ENCODE measurements around the gene CCDC137.

- TF ChIP-seq, protein P1, sequence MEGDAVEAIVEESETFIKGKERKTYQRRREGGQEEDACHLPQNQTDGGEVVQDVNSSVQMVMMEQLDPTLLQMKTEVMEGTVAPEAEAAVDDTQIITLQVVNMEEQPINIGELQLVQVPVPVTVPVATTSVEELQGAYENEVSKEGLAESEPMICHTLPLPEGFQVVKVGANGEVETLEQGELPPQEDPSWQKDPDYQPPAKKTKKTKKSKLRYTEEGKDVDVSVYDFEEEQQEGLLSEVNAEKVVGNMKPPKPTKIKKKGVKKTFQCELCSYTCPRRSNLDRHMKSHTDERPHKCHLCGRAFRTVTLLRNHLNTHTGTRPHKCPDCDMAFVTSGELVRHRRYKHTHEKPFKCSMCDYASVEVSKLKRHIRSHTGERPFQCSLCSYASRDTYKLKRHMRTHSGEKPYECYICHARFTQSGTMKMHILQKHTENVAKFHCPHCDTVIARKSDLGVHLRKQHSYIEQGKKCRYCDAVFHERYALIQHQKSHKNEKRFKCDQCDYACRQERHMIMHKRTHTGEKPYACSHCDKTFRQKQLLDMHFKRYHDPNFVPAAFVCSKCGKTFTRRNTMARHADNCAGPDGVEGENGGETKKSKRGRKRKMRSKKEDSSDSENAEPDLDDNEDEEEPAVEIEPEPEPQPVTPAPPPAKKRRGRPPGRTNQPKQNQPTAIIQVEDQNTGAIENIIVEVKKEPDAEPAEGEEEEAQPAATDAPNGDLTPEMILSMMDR (conservative IDR thresholded peaks at IDR 0.05; ENCODE audit: low read depth, low read length) = no peak
- TF ChIP-seq EZH2 (IDR thresholded peaks at IDR 0.05; ENCODE audit: low read length, unreplicated experiment) = no peak
Measured at GRCh38 chr17:81711814-81712467, 45.4 kb downstream of the CCDC137 start, which contains the start of gene SLC25A10.
